ENCODE results near the gene RGS11.

RGS11 gene

DNA sequence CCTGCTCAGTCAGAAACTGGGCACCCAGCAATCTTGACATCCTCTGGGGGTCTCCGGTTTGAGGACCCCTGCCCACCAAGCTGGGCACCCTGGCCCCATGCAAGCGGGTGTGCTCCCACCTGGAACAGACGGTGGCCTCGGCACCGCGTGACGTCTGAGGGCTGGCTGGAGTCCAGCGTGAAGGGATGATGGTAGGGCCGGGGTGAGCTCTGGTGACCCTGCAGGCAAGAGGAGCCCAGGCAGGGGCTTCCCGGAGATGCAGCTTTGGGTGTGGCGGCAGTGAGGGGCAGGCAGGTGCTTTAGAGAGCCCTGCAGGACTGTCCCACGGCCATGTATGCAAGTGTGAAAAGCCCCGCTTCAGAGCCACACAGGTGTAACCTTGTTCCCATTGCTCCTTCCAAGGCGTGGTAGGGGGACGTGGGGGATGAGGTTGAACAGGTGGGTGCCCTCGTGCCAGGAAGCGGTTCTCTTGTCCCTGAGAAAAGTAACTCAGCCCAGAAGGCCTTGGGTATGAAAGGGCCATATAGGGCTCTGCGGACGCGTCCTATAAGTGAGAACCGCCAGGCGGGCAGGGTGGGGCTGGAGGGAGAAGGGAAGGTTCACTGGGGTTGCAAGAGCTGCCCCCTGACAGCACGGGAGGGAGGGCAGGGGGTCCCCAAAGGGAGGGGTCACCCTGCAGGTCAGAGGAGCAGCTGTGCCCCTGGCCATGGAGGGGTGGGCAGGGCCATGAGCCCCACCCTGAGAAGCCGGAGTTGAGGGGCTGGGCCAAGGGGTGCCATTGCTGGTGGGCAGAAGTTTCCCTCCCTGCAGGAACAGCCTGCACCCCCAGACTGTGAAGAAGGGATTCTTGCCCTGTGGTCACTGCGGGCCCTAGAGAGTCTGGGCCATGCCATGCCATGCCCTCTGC lies 9.2 kb downstream of the RGS11 start:
- TF ChIP-seq EP300 (IDR thresholded peaks at IDR 0.05; ENCODE audit: borderline replicate concordance) = no peak
- TF ChIP-seq, protein P1, sequence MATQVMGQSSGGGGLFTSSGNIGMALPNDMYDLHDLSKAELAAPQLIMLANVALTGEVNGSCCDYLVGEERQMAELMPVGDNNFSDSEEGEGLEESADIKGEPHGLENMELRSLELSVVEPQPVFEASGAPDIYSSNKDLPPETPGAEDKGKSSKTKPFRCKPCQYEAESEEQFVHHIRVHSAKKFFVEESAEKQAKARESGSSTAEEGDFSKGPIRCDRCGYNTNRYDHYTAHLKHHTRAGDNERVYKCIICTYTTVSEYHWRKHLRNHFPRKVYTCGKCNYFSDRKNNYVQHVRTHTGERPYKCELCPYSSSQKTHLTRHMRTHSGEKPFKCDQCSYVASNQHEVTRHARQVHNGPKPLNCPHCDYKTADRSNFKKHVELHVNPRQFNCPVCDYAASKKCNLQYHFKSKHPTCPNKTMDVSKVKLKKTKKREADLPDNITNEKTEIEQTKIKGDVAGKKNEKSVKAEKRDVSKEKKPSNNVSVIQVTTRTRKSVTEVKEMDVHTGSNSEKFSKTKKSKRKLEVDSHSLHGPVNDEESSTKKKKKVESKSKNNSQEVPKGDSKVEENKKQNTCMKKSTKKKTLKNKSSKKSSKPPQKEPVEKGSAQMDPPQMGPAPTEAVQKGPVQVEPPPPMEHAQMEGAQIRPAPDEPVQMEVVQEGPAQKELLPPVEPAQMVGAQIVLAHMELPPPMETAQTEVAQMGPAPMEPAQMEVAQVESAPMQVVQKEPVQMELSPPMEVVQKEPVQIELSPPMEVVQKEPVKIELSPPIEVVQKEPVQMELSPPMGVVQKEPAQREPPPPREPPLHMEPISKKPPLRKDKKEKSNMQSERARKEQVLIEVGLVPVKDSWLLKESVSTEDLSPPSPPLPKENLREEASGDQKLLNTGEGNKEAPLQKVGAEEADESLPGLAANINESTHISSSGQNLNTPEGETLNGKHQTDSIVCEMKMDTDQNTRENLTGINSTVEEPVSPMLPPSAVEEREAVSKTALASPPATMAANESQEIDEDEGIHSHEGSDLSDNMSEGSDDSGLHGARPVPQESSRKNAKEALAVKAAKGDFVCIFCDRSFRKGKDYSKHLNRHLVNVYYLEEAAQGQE (IDR thresholded peaks at IDR 0.05; ENCODE audit: low read depth) = no peak
- no peak for TF ChIP-seq RAD21 (IDR thresholded peaks at IDR 0.05; ENCODE audit: low read depth)
- no peak for TF ChIP-seq CREB1 (IDR thresholded peaks at IDR 0.05; ENCODE audit: low read depth)
- TF ChIP-seq CEBPB (IDR thresholded peaks at IDR 0.05) = no peak
- TF ChIP-seq YY1 (IDR thresholded peaks at IDR 0.05; ENCODE audit: low read depth) = no peak

DNA sequence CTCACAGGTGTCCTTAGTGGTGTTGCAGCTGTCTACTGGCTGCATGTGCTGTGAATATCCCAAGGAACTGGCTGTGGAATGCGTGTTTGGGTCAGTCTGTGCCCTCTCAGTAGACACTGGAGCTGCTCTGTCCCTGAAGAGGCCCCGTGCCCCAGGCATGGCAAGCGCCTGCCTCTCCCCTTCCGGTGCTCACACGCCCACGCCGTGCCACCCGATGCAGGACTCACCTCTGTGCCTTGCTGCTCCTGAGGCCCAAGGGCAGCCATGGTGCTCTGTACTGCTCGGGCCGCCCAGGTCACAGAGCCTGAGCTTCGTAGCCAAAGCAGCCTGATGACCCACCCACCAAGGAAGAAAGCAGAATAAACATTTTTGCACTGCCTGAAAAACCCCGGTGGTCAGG lies 10.0 kb downstream of the RGS11 start:
- TF ChIP-seq ZBTB7A (IDR thresholded peaks at IDR 0.05; ENCODE audit: low read depth) = no peak

DNA sequence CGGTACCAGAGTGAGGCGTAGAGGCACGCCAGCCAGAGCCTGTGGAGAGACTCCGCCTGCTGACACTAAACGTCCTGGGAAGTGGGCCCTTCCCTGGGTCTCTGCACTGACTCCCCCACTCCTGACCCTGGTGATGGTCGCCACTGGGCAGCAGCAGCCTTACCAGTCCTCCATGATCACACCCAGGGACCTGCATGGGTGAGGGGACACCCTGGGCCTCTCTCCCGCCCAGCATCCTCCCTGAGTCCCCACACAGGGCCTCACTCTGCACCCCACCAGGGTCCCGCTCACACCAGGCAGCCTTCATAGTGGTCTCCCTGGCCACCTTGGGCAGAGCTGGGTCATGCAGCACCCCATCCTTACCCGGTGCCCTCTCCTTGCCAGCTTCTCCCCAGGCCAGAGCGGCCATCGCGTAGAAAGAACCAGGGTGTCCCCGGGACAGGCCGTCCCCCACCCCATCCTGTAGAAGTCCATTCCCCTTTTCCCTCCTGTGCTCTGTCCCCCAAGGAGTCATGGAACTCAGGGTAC lies 10.7 kb downstream of the RGS11 start:
- no peak for TF ChIP-seq TAF1 (IDR thresholded peaks at IDR 0.05; ENCODE audit: low read depth)
- no peak for TF ChIP-seq ZBTB7A (IDR thresholded peaks at IDR 0.05; ENCODE audit: low read depth)
- TF ChIP-seq CEBPB (IDR thresholded peaks at IDR 0.05) = no peak
- TF ChIP-seq FOXM1 (IDR thresholded peaks at IDR 0.05; ENCODE audit: borderline replicate concordance, low read depth) = no peak
- TF ChIP-seq, protein P2, sequence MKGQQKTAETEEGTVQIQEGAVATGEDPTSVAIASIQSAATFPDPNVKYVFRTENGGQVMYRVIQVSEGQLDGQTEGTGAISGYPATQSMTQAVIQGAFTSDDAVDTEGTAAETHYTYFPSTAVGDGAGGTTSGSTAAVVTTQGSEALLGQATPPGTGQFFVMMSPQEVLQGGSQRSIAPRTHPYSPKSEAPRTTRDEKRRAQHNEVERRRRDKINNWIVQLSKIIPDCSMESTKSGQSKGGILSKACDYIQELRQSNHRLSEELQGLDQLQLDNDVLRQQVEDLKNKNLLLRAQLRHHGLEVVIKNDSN (IDR thresholded peaks at IDR 0.05) = no peak
- TF ChIP-seq, protein P1 (IDR thresholded peaks at IDR 0.05; ENCODE audit: low read depth) = no peak
- no peak for TF ChIP-seq CREB1 (IDR thresholded peaks at IDR 0.05; ENCODE audit: low read depth)
- TF ChIP-seq RAD21 (IDR thresholded peaks at IDR 0.05; ENCODE audit: low read depth) = no peak

DNA sequence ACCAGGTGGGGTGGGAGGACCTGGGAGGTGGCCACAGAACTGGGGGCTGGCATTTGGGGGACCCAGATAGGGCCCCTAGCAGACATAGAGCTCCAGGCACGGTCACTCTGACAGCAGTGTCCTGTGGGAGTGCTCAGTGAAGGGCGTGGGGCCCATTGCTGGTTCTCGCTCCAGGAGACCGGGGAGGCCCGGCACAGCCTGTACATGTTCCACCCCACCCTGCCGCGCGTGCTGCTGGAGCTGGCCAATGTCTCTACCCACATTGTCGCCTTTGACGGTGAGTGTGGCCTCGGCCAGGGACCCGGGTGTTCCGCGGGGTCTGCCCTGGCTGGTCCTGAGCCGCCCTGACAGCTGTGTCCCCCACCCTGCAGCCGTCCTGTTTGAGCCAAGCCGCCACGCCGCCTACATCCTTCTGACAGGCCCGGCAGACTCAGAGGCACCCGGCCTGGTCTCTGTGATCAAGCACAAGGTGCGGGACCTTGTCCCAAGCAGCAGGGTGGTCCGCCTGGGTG lies 11.2 kb downstream of the RGS11 start:
- TF ChIP-seq CEBPB (IDR thresholded peaks at IDR 0.05) (no peak), CREB1 (IDR thresholded peaks at IDR 0.05; ENCODE audit: low read depth) (no peak), TEAD4 (IDR thresholded peaks at IDR 0.05) (no peak), FOXM1 (IDR thresholded peaks at IDR 0.05; ENCODE audit: borderline replicate concordance, low read depth) (no peak), EGR1 (IDR thresholded peaks at IDR 0.05) (no peak)
- TF ChIP-seq, protein P1 (IDR thresholded peaks at IDR 0.05; ENCODE audit: low read depth) = no peak

DNA sequence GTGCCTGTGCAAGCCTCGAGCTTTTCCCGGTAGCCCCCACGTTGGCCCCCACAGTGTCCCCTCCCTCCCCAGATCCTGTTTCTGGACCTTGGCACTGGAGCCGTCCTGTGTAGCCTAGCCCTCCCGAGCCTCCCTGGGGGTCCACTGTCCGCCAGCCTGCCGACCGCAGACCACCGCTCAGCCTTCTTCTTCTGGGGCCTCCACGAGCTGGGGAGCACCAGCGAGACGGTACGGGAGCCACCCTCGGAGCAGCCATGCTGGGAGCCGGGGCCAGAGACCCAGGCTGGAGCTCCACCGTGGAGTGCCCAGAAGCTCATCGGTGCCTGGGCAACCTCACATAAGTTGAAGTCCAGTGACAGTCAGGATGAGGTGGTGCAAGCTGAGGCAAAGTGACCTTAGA lies 11.8 kb downstream of the RGS11 start:
- TF ChIP-seq CEBPB (IDR thresholded peaks at IDR 0.05) (no peak), TCF12 (IDR thresholded peaks at IDR 0.05; ENCODE audit: low read depth) (no peak), RAD21 (IDR thresholded peaks at IDR 0.05; ENCODE audit: low read depth) (no peak)
- TF ChIP-seq, protein P3, sequence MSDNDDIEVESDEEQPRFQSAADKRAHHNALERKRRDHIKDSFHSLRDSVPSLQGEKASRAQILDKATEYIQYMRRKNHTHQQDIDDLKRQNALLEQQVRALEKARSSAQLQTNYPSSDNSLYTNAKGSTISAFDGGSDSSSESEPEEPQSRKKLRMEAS (IDR thresholded peaks at IDR 0.05) = no peak
- TF ChIP-seq, protein P1 (IDR thresholded peaks at IDR 0.05; ENCODE audit: low read depth) = no peak
